Measurements from ENCODE around the gene ZBTB18. TPM values are rescaled to one million over a fixed set of nuclear protein-coding genes. Genes with fewer than 3 reads are reported as not detected.

Gene ZBTB18
- total RNA-seq, 1 experiment from 2014 or later: 15.2 TPM

DNA sequence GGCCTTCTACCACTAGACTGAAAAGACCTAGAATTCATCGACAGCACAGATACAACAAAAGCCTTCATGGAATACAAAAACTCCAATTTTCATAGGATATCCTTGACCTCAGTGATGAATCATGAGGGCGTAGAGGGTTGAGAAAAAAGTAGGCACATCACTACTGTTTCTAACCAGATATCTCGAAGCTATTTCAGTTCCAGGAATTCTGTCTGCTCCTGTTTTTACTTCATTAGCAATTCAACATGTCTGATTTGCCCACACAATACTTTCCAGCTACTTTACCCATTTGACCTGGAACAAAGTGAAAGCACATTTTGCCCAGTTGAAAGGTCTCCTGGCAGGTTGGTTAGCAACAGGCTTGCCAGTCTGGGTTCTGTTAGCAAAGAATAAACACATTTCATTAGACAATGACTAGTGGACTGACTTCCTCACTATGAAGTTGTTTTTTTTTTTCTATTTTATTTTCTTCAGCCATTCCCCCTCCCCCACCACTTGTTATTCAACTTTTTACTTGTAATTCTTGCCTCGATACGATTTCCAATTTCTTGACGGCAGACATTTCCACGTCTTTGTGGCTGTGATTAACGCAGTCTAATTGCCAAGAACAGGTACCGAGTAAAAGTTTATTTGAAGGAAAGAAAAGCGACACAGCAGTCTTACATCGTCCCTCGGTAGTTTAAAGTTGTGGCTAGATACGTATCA lies 4.0 kb upstream of the ZBTB18 start:
- H3K27ac ChIP-seq (ENCODE audit: low read depth, low read length, poor library complexity, severe bottlenecking): peak overlapping the region; percentile 82
- peak overlapping the region; percentile 95 for H3K4me3 ChIP-seq (ENCODE audit: low read depth, low read length, poor library complexity, severe bottlenecking)
- TSS peak; percentile 60 for BruUV-seq (replicated peaks)
- no peak for DNase-seq (ENCODE audit: low spot score)
- POLR2A ChIA-PET (ENCODE audit: low non-redundant PET): no interaction called here
- intact Hi-C loops (cut with micrococcal nuclease; ENCODE audit: unreplicated experiment): no loop called here
- H3K36me3 ChIP-seq (ENCODE audit: insufficient read depth, low read length, poor library complexity, severe bottlenecking): no peaks in the 10 kb centered on the region
- H3K4me1 ChIP-seq (ENCODE audit: insufficient read depth, low read length, poor library complexity, severe bottlenecking): peaks cover 25% of the 10 kb centered on the region
- no peaks in the 10 kb centered on the region for H3K9me3 ChIP-seq (ENCODE audit: low read depth, low read length, poor library complexity, severe bottlenecking)
- CTCF ChIA-PET: no interaction called here
- TF ChIP-seq, protein P1, sequence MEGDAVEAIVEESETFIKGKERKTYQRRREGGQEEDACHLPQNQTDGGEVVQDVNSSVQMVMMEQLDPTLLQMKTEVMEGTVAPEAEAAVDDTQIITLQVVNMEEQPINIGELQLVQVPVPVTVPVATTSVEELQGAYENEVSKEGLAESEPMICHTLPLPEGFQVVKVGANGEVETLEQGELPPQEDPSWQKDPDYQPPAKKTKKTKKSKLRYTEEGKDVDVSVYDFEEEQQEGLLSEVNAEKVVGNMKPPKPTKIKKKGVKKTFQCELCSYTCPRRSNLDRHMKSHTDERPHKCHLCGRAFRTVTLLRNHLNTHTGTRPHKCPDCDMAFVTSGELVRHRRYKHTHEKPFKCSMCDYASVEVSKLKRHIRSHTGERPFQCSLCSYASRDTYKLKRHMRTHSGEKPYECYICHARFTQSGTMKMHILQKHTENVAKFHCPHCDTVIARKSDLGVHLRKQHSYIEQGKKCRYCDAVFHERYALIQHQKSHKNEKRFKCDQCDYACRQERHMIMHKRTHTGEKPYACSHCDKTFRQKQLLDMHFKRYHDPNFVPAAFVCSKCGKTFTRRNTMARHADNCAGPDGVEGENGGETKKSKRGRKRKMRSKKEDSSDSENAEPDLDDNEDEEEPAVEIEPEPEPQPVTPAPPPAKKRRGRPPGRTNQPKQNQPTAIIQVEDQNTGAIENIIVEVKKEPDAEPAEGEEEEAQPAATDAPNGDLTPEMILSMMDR (conservative IDR thresholded peaks at IDR 0.05; ENCODE audit: low read depth, low read length): no peak
- no peak for TF ChIP-seq EZH2 (IDR thresholded peaks at IDR 0.05; ENCODE audit: borderline replicate concordance, low read depth, low read length, poor library complexity, severe bottlenecking)
- H3K27me3 ChIP-seq (replicated peaks; ENCODE audit: insufficient read depth, low read depth, low read length, poor library complexity): no peaks in the 10 kb centered on the region

DNA sequence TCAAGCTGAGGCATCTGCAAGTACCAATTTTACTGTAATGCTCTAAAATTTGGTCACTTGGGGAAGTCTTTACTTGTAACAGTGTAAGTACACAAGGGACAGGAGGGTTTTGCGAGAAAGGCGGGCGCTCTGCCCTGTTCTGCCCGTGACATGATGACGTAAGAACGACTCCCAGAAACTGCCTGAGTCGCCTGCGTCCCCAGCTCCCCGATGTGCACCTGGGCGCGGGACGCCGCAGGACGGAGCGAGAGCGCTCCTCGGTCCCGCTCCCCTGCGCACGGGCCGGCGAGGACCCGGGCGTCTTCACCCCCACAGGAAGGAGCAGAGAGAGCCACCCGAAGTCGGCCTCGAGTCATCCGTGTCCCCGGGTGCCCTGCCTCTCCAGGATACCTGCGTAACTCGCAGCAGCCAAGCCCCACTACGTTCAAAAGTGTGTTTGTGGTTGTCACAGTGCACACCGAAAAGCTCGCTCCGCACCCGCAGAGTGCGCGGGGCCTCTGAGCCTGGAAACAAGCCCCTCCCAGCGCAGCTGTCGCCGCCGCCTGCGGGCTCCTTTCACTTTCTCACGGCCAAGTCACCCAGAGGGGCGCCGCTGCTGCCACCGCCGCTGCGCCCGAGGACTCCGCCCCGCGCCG lies 3.3 kb upstream of the ZBTB18 start:
- CTCF ChIA-PET: interaction anchor here (0.6 kb wide), 1 partner anchor 10 kb away, joined by 3 read pairs; no protein-coding TSS in a partner anchor
- intact Hi-C loops (cut with micrococcal nuclease; ENCODE audit: unreplicated experiment): loop anchor here (2.0 kb wide), 1 partner anchor 225 kb away; no protein-coding TSS in a partner anchor

More for the DNA sequence above, 3.3 kb upstream of the ZBTB18 start:
- POLR2A ChIA-PET (ENCODE audit: low non-redundant PET): no interaction called here
- no peaks in the 10 kb centered on the region for H3K27me3 ChIP-seq (replicated peaks; ENCODE audit: insufficient read depth, low read depth, low read length, poor library complexity)
- TF ChIP-seq EZH2 (IDR thresholded peaks at IDR 0.05; ENCODE audit: borderline replicate concordance, low read depth, low read length, poor library complexity, severe bottlenecking): no peak
- TF ChIP-seq, protein P1 (conservative IDR thresholded peaks at IDR 0.05; ENCODE audit: low read depth, low read length): no peak
- H3K4me1 ChIP-seq (ENCODE audit: insufficient read depth, low read length, poor library complexity, severe bottlenecking): peaks cover 32% of the 10 kb centered on the region
- H3K36me3 ChIP-seq (ENCODE audit: insufficient read depth, low read length, poor library complexity, severe bottlenecking): no peaks in the 10 kb centered on the region
- DNase-seq (ENCODE audit: low spot score): peak; percentile 62
- H3K27ac ChIP-seq (ENCODE audit: low read depth, low read length, poor library complexity, severe bottlenecking): peak overlapping the region; percentile 82
- no TSS peak for BruUV-seq (replicated peaks)
- no peaks in the 10 kb centered on the region for H3K9me3 ChIP-seq (ENCODE audit: low read depth, low read length, poor library complexity, severe bottlenecking)
- H3K4me3 ChIP-seq (ENCODE audit: low read depth, low read length, poor library complexity, severe bottlenecking): peak overlapping the region; percentile 95
